HepG2 (cell line): Measurements from ENCODE around the gene NFIL3. TPM values are rescaled to one million over a fixed set of nuclear protein-coding genes. Genes with fewer than 3 reads are reported as not detected.
A peak's percentile ranks its signal among the peaks of the same experiment; 100 is the strongest.

Experiments
- CBX2 ChIP-seq, 2 experiments: fragments of 200-600 bp in 1 of 2; sonication (generic); formaldehyde crosslinking in 1 of 2; IDR thresholded peaks; 2 replicates each; pipeline versions ENCODE4 v1.7.0 to v1.8.1; 2018 to 2022; ENCODE audit warnings: low read depth in 2 of 2, low read length in 1 of 2, mild to moderate bottlenecking in 1 of 2, missing genetic modification reagents in 1 of 2
- CENPX ChIP-seq: sonication (generic); formaldehyde crosslinking; IDR thresholded peaks from 2 replicates; pipeline ENCODE4 v1.9.0; 2021; ENCODE audit warnings: mild to moderate bottlenecking, missing genetic modification reagents, moderate library complexity
- GTF2F1 ChIP-seq: fragments of 150-350 bp; IDR thresholded peaks from 2 replicates; pipeline ENCODE4 v1.6.1; 2014; ENCODE audit warnings: low read length
- HDAC1 ChIP-seq: sonication (generic); formaldehyde crosslinking; IDR thresholded peaks from 2 replicates; pipeline ENCODE4 v1.5.1; 2020; ENCODE audit warnings: mild to moderate bottlenecking, missing genetic modification reagents
- HES4 ChIP-seq: sonication (generic); formaldehyde crosslinking; IDR thresholded peaks from 2 replicates; pipeline ENCODE4 v1.9.0; 2021; ENCODE audit warnings: mild to moderate bottlenecking, missing genetic modification reagents, borderline replicate concordance
- HMGXB4 ChIP-seq, 2 experiments: sonication (generic) in 1 of 2; formaldehyde crosslinking in 1 of 2; IDR thresholded peaks; 2 replicates each; pipeline versions ENCODE4 v1.4.0 to v1.6.1; 2018 to 2020; ENCODE audit warnings: missing genetic modification reagents in 2 of 2, borderline replicate concordance in 1 of 2, low read depth in 1 of 2, mild to moderate bottlenecking in 1 of 2, missing biosample characterization in 1 of 2
- HNRNPH1 ChIP-seq: fragments of 200-400 bp; formaldehyde crosslinking; optimal IDR thresholded peaks from 2 replicates; pipeline ENCODE3; 2017; ENCODE audit warnings: mild to moderate bottlenecking, low read depth, low read length
- KAT2B ChIP-seq: fragments of 150-350 bp; IDR thresholded peaks from 2 replicates; pipeline ENCODE4 v1.6.1; 2014; ENCODE audit warnings: low read depth, low read length, borderline replicate concordance
- MED8 ChIP-seq: sonication (generic); formaldehyde crosslinking; IDR thresholded peaks from 2 replicates; pipeline ENCODE4 v1.8.1; 2023; ENCODE audit warnings: mild to moderate bottlenecking, missing genetic modification reagents; ENCODE audit not compliant: insufficient replicate concordance
- NR0B2 ChIP-seq: sonication (generic); formaldehyde crosslinking; IDR thresholded peaks from 2 replicates; pipeline ENCODE4 v1.4.0; 2020; ENCODE audit warnings: mild to moderate bottlenecking, missing genetic modification reagents
- RBM39 ChIP-seq: fragments of 200-400 bp; formaldehyde crosslinking; IDR thresholded peaks from one replicate; pipeline ENCODE4 v1.6.1; 2018; ENCODE audit warnings: antibody characterized with exemption, mild to moderate bottlenecking, low read depth, low read length; ENCODE audit not compliant: poor library complexity, severe bottlenecking
- RFX3 ChIP-seq: IDR thresholded peaks from 2 replicates; pipeline ENCODE4 v1.6.1; 2016; ENCODE audit warnings: missing biosample characterization, missing genetic modification reagents
- SALL1 ChIP-seq: sonication (generic); formaldehyde crosslinking; IDR thresholded peaks from 2 replicates; pipeline ENCODE4 v1.8.0; 2022; ENCODE audit warnings: mild to moderate bottlenecking, missing genetic modification reagents
- TCF7 ChIP-seq: sonication (generic); IDR thresholded peaks from 2 replicates; pipeline ENCODE4 v1.6.1; 2016; ENCODE audit warnings: antibody characterized with exemption, low read depth
- YEATS2 ChIP-seq: sonication (generic); formaldehyde crosslinking; IDR thresholded peaks from 2 replicates; pipeline ENCODE4 v1.4.0; 2020; ENCODE audit warnings: missing genetic modification reagents, borderline replicate concordance
- ZFP37 ChIP-seq: sonication (generic); formaldehyde crosslinking; IDR thresholded peaks from 2 replicates; pipeline ENCODE4 v1.4.0; 2020; ENCODE audit warnings: missing genetic modification reagents, borderline replicate concordance
- ZGPAT ChIP-seq: IDR thresholded peaks from 2 replicates; pipeline ENCODE4 v1.6.1; 2016; ENCODE audit warnings: mild to moderate bottlenecking
- ZNF10 ChIP-seq: sonication (generic); formaldehyde crosslinking; IDR thresholded peaks from 2 replicates; pipeline ENCODE4 v1.4.0; 2020; ENCODE audit warnings: mild to moderate bottlenecking, low read depth, missing genetic modification reagents, borderline replicate concordance
- ZNF124 ChIP-seq: sonication (generic); formaldehyde crosslinking; IDR thresholded peaks from 2 replicates; pipeline ENCODE4 v1.4.0; 2020; ENCODE audit warnings: missing genetic modification reagents
- ZNF432 ChIP-seq: sonication (generic); formaldehyde crosslinking; IDR thresholded peaks from 2 replicates; pipeline ENCODE4 v1.5.0; 2020; ENCODE audit warnings: missing genetic modification reagents, mild to moderate bottlenecking, borderline replicate concordance
- ZNF564 ChIP-seq: sonication (generic); formaldehyde crosslinking; IDR thresholded peaks from 2 replicates; pipeline ENCODE4 v1.8.1; 2023; ENCODE audit warnings: mild to moderate bottlenecking, missing genetic modification reagents
- ZNF615 ChIP-seq: sonication (generic); formaldehyde crosslinking; IDR thresholded peaks from 2 replicates; pipeline ENCODE4 v1.5.0; 2020; ENCODE audit warnings: mild to moderate bottlenecking, missing genetic modification reagents, borderline replicate concordance
- ZNF644 ChIP-seq: IDR thresholded peaks from 2 replicates; pipeline ENCODE4 v1.6.1; 2016; ENCODE audit warnings: low read depth
- ZNF703 ChIP-seq: sonication (generic); formaldehyde crosslinking; IDR thresholded peaks from 2 replicates; pipeline ENCODE4 v1.5.1; 2020; ENCODE audit warnings: missing genetic modification reagents, mild to moderate bottlenecking, moderate library complexity, borderline replicate concordance
- ZNF720 ChIP-seq: sonication (generic); formaldehyde crosslinking; IDR thresholded peaks from 2 replicates; pipeline ENCODE4 v1.4.0; 2020; ENCODE audit warnings: missing genetic modification reagents
- ZSCAN25 ChIP-seq: sonication (generic); formaldehyde crosslinking; IDR thresholded peaks from 2 replicates; pipeline ENCODE4 v1.8.0; 2022; ENCODE audit warnings: mild to moderate bottlenecking, missing genetic modification reagents
- ZSCAN29 ChIP-seq: sonication (generic); formaldehyde crosslinking; conservative IDR thresholded peaks from 2 replicates; pipeline ENCODE4 v1.4.0; 2020; ENCODE audit warnings: mild to moderate bottlenecking, missing genetic modification reagents
- polyA plus RNA-seq, 8 experiments: library from polyadenylated mRNA; depleted of rRNA in 3 of 8; stranded (reverse) in 7 of 8; unstranded in 1 of 8; fragments of >200 nt; fragmentation: Illumina TruSeq in 4 of 8; extraction: Trizol in 4 of 8; gene quantifications; 2 replicates each; pipeline versions ENCODE4 v1.2.1 to v1.2.3, GENCODE V29; 2011 to 2016; ENCODE audit warnings: low read depth in 4 of 8, missing spikeins in 1 of 8, mixed read lengths in 1 of 8; ENCODE audit not compliant: insufficient read depth in 1 of 8
- total RNA-seq, 5 experiments: library from RNA; depleted of rRNA; stranded (reverse); fragments of >200 nt; fragmentation: Illumina TruSeq; extraction: Trizol; gene quantifications; 2 replicates each; pipeline ENCODE4 v1.2.3, GENCODE V29; 2016; ENCODE audit warnings: low read depth in 1 of 5

Gene NFIL3
- total and polyA plus RNA-seq, 2 of the 13 experiments (the other 11 are each of a cell fraction or from before 2014, with no cell fraction given): 46.6 to 54.2 TPM

- TF ChIP-seq GTF2F1 (no peak), MED8 (CRISPR knock-in tag) (no peak), HES4 (no peak; the same call in 1 of the 2 replicates), ZNF10 (CRISPR knock-in tag) (no peak), ZNF124 (no peak), ZNF703 (peak; percentile 58; the same call in 1 of the 2 replicates), YEATS2 (CRISPR knock-in tag) (no peak), ZSCAN29 (CRISPR knock-in tag) (no peak), TCF7 (no peak), ZSCAN25 (CRISPR knock-in tag) (0 out of 2 replicates have a peak, but pooled peaks have one; percentile 0), HNRNPH1 (peak; percentile 29), ZNF720 (no peak), KAT2B (no peak), SALL1 (CRISPR knock-in tag) (peak; percentile 65), RFX3 (CRISPR knock-in tag) (no peak), ZNF615 (CRISPR knock-in tag) (0 out of 2 replicates have a peak, but pooled peaks have one; percentile 73), HDAC1 (CRISPR knock-in tag) (peak; percentile 81), RBM39 (peak; percentile 79), HMGXB4 (CRISPR knock-in tag; IDR thresholded peaks at IDR 0.05; ENCODE audit: borderline replicate concordance in 1 of 2, low read depth in 1 of 2) (peak in 1 of 2 experiments; percentile 26; a peak in 2 of 4 replicates), CENPX (no peak), ZNF564 (CRISPR knock-in tag) (peak; percentile 54; the same call in 1 of the 2 replicates), ZFP37 (CRISPR knock-in tag) (no peak; the same call in 1 of the 2 replicates), NR0B2 (no peak), CBX2 (IDR thresholded peaks at IDR 0.05; ENCODE audit: low read depth, low read length) (no peak), CBX2 (CRISPR knock-in tag; IDR thresholded peaks at IDR 0.05; ENCODE audit: low read depth) (no peak; the same call in 1 of the 2 replicates), ZNF432 (CRISPR knock-in tag) (no peak), ZGPAT (CRISPR knock-in tag) (no peak; the same call in 1 of the 2 replicates), ZNF644 (peak; percentile 44; the same call in 1 of the 2 replicates)
These were observed 958 bp upstream of the NFIL3 start (continued) for GRCh38 chr9:91424403-91425176.
